T-helper 2 cell (primary cell): ENCODE data around the gene PARVG.

ENCODE experiments used
- DNase-seq, 5 experiments: peaks; one replicate each; pipeline versions ENCODE4 v3.0.0 to v3.0.0-alpha.2; 2012 to 2022
- total RNA-seq, 2 donors: gene quantifications; one replicate each; lab custom pipeline; 2026; lab: John Stamatoyannopoulos, UW

PARVG gene, protein sequence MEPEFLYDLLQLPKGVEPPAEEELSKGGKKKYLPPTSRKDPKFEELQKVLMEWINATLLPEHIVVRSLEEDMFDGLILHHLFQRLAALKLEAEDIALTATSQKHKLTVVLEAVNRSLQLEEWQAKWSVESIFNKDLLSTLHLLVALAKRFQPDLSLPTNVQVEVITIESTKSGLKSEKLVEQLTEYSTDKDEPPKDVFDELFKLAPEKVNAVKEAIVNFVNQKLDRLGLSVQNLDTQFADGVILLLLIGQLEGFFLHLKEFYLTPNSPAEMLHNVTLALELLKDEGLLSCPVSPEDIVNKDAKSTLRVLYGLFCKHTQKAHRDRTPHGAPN
- 95.7 to 108 reads per million in 2 donors for total RNA-seq

DNA sequence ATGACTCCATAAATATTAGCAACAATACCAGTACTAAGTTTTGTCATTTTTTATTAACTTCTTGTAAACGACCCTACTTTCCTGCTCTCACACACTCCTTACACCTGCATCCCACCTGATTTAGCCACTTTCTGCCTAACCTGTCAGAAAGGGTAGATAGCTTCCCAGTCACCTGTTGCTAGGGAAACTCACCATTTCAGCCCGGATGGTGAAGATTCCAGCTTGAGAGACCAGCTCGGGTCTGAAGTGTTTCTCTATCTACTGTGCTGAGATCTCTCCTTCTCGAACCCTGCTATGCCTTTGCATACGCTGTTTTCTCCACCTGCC, at the start of gene PARVG:
PARVG (plus strand) TSS at position 220 of the 327 bp plus-strand sequence. CDS start 2,405 bp downstream, outside the sequence.
- DNase-seq: peak in 3 of 5 experiments; percentile 22 to 71 (median 50)

DNA sequence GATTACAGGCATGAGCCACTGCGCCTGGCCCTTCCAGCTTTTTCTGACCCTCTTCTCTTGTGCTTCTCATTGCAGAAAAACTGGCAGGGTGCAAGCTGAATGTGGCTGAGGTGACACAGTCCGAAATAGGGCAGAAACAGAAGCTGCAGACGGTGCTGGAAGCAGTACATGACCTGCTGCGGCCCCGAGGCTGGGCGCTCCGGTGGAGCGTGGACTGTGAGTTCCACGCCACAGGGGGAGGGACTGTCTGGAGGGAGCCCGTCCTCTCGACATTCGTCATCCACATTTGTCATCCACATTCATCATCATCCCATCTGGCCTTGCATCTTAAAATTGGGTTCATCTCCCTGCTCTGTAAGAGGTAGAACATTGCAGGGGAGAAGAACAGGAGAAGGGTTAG, 49.3 kb upstream of the PARVG start:
- no peak for DNase-seq

DNA sequence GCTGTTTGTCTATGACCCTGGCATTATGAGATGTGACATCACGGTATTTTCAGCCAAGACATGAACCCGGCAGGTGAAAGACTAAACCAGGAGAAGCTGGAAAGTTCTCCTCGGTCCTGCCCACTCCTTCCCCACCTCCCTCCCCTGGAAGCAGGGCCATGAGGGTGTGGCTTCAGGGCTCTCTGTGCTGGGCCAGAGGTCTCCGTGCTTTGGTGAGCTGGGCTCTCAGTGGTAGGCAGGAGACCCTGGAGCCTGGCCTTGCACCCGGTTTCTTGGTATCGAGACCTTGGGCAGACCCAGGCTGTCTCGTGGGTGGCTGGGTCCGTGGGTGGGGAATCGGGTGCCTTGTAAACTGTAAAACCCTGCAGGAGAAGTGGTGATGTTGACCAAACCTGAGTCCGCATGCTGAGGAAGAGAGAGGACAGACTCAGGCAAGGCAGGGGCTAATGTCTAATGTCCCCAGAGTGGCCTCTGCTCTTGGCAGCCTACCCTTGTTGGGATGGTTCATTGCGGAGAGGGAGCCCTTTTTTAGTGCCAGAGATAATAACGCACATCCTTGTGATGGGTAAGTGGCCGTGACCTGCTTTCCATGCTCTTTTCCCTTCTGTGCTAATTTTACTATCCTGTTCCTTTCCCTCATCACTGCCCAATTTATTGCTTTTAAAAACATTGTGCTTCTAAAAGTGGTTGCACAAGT, 48.6 kb upstream of the PARVG start:
- DNase-seq: no peak

DNA sequence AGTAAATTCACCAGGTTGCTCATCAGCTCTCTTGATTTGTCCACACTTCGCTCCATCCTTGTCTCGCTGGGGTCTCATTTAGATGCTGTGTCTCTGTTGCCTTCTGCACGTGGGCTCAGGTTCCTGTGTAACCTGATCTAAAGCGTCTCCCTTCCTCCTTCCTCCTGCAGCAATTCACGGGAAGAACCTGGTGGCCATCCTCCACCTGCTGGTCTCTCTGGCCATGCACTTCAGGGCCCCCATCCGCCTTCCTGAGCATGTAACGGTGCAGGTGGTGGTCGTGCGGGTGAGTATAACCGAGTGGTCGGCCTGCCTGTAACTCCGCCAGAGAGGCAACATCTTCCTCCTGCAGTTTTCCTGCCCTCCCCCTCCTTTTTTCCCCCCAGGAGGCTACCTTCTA, 48.0 kb upstream of the PARVG start:
- DNase-seq: no peak

DNA sequence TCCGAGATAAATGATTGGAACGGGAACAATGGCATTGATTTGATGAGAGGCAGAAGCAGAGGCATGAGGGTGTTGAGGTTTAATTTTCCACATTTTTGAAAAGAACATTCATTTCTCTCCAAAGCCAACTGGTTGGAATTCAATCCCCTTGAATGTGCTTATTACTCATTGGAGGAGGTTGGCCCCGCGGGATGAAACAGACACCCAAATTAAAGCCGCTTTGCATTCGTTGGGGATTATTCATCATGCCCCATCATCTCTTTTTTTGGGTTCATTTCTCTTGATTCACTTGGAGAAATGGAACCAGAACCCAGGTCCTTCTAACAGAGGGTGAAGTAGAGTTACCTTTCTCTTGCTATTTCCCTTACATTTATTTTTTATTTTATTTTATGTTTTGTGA, 47.6 kb upstream of the PARVG start:
- no peak for DNase-seq

DNA sequence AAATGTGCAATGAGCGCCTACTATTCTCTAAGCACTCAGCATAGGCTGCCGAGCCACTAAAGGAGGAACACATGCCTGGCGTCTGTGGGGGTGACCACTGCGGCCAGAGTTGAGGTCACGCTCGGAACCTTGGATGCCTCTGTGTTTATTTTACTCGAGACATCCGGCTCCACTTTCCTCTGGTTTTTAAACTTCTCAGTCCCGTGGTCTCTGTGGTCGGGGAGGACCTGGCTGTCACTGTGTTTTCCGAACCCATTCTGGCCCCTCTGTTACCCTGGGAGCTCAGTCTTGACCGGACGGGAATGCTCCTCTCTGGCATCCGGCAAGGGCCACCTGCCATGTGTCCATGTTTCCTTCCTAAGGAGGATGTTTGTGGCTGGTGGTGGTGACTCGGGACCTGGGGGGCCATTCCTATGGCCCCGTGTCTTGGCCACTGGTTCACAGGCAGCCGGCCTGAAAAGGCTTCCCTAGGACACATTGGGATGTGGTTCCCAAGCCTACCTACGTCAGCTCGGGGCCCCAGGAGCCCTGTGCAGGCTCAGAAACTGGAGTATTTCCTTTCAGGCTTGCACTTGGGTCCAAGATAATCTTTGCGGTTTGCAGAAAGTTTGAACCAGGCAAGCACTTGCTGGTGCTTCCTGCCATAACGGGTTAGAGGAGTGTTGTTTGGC, 46.7 kb upstream of the PARVG start:
- DNase-seq: no peak

DNA sequence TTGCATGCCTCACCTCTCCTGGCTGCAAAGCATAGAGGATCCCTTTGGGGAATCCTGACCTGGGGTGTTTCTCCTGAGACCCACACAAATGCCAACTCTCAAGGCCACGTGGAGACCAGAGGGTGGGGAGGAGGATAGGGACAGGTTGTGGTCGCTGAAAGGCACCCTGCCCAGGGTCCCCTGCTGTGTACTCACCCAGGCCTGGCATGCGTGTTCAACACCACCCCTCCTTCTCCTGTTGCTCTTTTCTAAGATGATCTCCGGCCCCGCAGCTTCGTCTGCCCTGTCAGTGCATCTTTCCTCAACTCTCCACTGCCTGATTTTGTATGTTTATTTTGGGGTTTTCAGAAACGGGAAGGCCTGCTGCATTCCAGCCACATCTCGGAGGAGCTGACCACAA, 44.6 kb upstream of the PARVG start:
- no peak for DNase-seq

DNA sequence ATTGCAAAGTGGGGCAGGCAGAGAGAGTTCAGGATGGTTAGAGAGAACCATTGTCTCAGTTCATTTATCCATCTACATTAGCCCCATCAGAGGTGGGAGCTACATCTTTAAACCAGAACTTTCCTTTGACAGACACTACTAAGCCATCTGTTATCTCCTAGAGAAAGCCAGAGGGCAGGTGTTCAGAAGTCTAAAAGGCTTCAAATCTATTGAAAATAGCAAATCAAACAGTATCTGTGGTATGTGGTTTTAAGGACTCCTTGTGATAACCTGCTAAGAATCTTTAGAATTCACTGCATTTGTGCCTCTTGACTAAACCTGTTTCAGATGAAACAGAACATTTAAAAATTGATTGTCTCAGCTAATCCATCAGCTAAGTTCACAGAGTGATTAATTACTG, 43.9 kb upstream of the PARVG start:
- DNase-seq: no peak

DNA sequence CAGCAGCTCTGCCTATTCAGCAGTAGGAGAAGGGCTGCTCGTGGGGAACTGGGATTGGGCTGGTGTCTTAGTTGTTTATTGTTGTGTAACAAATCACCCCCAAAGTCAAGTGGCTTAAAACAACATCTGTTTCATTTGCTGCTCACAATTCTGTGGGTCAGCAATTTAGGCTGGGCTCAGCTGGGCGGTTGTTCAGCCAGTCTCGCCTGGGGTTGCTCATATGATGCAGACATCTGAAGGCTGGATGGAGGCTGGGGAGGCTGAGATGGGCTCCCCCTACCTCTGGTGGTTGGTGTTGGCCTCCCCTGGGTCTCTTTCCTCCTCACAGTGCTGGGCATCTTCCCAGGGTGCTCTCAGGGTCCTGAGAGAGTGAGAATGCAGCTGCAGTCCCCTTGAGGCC, 43.3 kb upstream of the PARVG start:
- no peak for DNase-seq

DNA sequence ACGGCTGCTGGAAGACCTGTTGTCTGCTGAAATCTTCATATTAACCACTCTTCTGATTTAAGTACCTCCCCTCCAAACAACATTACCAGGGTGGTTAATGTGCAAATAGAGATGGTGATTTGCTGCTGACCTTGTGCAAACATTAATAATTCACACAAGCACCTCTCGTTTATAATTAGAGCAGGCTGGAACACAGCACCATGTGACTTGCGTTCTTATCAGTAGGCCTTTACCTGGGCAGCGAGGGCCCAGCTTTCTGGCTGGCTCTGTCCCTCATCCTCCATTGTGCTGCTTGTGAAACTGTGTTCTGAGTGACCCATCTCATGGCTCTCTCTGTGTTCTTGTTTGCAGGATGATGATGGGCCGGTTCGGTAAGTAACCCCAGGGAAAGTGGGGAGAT, 41.0 kb upstream of the PARVG start:
- no peak for DNase-seq

DNA sequence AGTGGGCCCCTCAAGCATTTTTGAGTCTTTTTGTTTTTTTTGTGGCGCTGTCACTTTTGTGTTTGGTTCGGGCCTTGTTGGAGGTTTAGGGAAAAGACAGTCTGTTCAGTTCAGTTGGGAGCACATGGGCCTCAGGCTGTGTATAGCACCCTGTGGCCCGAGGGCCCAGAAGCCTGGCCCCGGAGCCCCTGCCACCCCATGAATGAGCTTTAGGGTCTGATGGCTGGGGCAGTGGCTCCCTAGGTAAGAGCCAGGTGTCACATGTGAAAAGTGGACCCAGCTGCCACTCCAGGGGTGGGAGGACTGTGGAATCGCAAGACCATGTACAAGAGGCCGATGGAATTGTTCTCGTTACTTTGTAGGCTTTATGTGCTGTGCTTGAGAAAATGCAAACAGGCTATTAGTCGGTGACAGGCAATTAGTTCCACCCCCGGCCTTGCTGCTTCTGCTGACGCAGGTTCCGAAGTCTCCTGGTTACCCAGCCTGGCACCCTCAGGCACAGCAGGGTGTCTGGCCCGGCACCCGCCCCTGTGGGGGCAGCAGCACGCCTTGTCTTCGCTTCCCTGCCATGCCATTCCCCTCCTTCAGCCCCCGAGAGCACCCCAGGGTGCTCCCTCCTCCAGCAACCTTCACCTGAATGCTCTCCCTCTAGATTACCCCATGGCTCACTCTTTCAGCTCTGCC, 38.2 kb upstream of the PARVG start:
- no peak for DNase-seq

DNA sequence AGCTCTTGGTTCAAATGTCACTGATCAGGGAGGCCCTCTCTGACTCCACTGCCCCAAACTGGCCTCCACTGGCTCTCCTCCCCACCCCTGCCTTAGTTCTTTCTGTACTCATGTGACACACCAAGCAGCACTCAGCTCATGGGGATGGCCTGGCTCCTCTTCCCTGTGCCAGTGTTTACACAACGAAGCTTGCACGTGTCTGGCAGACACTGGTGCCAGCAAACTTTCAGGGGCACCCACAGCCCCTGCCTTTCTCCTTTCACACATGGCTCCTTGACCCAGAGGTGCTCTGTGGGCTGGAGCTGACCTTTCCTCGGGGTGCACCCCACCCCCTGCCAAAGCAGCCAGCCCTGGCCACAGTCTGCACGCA, 37.6 kb upstream of the PARVG start:
- no peak for DNase-seq

DNA sequence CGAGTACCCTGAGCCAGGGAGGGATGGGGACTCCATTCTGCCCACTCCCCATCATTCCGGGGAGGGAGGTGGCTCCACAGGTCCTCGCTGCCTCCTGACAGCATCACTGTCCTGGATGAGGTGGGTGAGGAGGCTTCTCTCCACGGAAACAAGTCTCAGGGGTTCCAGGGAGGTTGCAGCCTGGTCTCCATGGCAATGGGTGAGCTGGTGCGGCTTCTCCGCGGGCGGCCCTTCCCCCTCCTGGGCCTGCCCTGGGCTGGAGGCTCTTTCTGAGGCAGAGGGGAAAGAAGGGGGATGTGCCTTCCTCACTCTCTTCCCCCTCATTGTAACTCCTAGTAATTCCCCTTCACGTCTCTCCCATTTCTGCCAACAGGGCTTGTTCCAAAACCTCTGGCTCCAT, 37.1 kb upstream of the PARVG start:
- DNase-seq: no peak

DNA sequence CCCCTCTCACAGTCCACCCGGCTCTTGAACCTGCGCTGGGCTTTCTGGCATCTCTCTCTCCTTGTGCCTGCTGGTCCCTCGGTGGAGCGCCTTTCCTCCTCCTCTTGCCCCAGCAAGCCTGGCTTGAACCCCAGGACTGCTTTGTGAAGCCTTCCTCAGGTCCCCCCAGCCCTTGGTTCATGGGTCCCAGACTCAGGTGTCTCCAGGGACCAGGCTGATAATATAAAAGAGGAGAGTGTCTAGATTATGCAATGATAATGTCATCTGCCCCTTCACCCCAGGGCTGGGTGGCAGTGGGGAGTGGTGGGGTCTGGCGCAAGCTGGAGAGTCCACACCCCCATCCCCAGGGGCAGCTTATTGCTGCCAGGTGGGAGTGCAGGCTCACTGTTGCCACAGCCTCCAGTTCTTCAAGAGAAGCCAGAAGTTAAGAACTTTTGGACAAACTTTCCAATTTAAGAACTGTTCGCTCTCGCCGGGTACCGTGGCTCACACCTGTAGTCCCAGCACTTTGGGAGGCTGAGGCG, 36.6 kb upstream of the PARVG start:
- no peak for DNase-seq

DNA sequence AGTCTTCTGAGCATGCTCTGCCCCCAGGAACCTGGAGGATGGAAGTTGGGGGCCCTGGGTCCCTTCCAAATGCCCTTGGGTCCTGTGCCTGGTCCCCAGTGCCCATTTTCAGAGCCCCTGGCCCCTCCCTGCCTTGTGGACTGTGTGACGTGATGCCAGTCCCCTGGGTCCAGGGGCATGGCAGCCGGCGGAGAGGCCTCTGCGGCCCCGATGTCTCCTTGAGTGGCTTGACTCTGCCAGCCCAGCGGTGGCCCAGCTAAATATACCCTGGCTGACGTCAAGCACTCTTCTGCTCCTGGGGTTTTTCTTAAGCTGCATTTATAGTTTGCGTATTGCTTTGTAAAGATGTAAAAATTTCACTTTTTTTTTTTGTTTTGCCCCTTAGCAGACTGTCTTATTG, 35.2 kb upstream of the PARVG start:
- no peak for DNase-seq

DNA sequence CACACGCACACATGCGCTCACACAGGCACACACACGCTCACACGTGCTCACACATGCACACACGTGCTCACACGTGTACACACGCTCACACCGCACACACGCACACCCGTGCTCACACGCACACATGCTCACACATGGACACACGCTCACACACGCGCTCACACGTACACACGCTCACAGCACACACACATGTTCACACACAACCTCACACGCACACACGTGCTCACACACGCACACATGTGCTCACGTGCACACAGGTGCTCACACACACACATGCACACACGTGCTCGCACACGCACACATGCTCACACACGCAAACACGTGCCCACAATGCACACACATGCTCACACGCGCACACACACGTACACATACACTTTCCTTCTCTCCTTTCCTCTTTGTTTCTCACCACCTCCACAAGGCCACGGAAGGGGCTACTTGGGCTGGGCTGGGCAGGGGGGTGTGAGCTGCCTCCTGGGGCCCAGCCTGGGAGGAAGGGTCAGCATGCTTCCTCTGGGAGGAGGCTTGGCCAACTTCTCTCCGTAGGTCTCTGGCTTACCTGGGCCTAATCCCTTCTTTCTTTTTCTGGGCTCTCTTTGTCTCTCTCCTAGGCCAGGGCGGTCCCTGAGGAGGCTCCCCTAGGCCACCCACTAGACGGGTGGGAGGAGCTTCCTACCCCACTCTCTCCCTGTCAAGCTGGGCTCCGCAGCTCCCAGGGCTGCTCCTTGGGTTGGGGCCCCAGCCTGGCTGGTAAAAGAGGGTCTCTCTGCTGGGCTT, 34.5 kb upstream of the PARVG start:
- no peak for DNase-seq

DNA sequence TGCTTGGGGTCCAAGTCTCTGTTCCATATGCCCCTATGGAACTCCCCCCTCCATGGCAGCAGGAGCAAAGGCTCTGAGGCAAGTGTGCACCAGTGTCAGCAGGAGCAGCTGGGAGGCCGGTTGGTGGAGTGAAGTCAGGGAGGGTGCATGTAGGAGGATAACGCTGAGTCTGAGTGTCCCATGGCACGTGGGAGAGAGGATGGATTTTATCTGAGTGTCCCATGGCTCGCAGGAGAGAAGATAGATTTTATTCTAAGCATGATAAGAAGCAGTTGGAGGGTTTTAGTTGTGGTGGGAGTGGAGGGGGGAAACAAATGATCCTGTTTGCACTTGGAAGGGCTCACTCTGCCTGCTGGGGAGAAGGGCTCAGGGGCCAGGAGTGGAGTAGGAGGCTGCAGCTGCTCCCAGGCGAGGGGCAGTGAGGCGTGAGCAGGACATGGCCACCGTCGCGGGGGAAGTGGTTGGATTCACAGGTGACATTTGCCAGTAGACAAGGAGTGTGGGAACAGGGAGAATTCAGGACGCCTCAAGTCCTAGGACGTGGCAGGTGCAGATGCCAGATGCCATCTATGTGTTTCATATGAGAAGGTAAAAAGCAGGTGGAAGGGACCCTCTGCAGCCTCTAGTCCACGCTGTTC, 33.6 kb upstream of the PARVG start:
- no peak for DNase-seq

DNA sequence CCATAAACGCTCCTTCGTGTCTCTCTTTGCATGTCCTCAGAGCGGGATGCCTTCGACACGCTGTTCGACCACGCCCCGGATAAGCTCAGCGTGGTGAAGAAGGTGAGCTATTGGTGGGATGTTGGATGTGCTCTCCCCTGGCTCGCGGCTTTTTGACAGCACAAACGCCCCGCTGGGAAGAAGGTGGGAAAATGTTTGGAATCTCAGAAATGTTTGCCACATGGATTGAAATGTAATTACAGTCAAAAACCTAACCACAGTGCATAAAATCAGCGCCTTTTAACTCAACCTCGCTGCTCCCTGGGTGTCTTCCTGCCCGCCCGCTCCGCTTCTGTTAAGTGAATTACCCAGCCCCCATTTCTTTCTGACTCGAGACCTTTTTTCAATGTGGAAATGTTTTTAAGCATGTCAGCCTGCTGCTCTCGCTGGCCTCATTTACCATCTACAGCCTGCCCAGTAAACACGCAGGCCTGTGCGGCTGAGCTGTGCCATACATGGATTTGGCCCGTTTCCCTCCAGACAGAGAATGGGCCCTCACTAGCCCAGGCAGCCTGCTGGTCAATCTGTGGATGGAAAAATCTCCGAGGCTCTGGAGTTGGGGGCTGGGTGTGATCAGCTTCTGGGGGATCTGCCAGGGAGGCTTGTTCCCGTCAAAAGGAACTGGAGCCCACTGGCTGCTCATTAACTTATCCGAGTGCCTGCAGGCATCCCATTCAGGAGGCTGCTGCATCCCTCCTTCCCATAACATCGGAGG, 32.7 kb upstream of the PARVG start:
- DNase-seq: no peak

DNA sequence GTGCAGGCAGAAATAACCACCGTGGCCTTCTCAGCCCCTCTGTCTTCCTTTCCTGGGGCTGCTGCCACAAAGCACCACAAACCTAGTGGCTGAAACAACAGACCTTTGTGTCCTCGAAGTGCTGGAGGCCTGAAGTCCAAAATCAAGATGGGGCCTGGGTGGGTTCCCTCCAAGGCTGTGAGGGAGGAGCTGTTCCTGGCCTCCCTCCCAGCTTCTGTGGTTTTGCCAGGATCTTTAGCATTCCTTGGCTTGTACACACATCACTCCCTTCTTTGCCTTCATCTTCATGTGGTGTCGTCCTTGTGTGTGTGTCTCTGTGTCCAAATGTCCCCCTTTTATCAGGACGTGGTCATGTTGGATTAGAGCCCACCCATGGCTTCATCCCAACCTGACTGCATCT, 29.0 kb upstream of the PARVG start:
- DNase-seq: no peak

DNA sequence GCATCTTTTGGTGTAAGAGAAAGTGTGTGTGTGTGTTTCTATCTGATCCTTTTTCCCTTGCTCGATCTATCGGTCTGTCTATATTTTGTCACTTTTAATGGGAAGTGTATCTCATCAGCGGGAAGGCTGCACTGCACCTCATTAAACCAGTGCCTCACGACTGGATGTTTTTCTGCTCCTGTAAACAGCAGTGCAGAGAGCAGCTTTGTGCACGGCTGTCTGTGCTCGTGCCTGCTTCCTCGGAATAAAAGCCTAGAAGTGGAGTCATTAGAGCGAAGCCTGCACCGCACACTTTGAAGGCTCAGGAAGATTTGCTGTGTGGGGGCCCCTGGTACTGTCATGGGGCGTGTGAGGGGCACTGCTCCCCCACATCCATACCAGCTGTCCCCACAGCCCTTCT, 27.0 kb upstream of the PARVG start:
- DNase-seq: no peak

DNA sequence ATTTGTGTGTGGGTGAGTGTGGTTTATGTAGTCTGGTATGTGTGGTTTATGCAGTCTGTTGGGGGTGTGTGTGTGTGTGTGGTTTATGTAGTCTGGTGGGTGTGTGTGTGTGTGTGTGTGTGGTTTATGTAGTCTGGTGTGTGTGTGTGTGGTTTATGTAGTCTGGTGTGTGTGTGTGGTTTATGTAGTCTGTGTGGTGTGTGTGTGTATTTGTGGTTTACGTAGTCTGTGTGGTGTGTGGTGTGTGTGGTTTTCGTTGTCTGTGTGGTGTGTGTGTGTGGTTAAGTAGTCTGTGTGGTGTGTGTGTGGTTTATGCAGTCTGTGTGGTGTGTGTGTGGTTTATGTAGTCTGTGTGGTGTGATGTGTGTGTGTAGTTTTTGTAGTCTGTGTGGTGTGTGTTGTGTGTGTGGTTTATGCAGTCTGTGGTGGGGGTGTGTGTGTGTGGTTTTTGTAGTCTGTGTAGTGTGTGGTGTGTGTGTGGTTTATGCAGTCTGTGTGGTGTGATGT, 26.2 kb upstream of the PARVG start:
- peak in 1 of 5 experiments; percentile 74 for DNase-seq
